HepG2 (cell line): Measurements from ENCODE around the gene GFER. TPM values are rescaled to one million over a fixed set of nuclear protein-coding genes. Genes with fewer than 3 reads are reported as not detected.

Experiments
- CBX1 ChIP-seq: IDR thresholded peaks from one replicate; pipeline ENCODE4 v1.6.1; 2016; ENCODE audit warnings: antibody characterized with exemption, low read depth
- GPBP1L1 ChIP-seq: sonication (generic); formaldehyde crosslinking; IDR thresholded peaks from 2 replicates; pipeline ENCODE4 v1.5.0; 2020; ENCODE audit warnings: mild to moderate bottlenecking, missing genetic modification reagents
- GTF2F1 ChIP-seq: fragments of 150-350 bp; IDR thresholded peaks from 2 replicates; pipeline ENCODE4 v1.6.1; 2014; ENCODE audit warnings: low read length
- HIVEP1 ChIP-seq: sonication (generic); formaldehyde crosslinking; IDR thresholded peaks from 2 replicates; pipeline ENCODE4 v1.4.0; 2020; ENCODE audit warnings: mild to moderate bottlenecking, missing genetic modification reagents
- HOXA5 ChIP-seq: sonication (generic); formaldehyde crosslinking; IDR thresholded peaks from 2 replicates; pipeline ENCODE4 v1.4.0; 2020; ENCODE audit warnings: missing genetic modification reagents
- MAZ ChIP-seq, 2 experiments: sonication (generic) in 1 of 2; formaldehyde crosslinking in 1 of 2; IDR thresholded peaks; 2 replicates each; pipeline versions ENCODE4 v1.5.0 to v1.6.1; 2012 to 2020; ENCODE audit warnings: low read depth in 2 of 2, mild to moderate bottlenecking in 2 of 2, borderline replicate concordance in 1 of 2, improper control_type of control experiment in 1 of 2, low read length in 1 of 2, missing genetic modification reagents in 1 of 2, moderate library complexity in 1 of 2
- MEF2D ChIP-seq: sonication (generic); formaldehyde crosslinking; IDR thresholded peaks from 2 replicates; pipeline ENCODE4 v1.5.1; 2020; ENCODE audit warnings: mild to moderate bottlenecking, missing genetic modification reagents
- PHF20 ChIP-seq: sonication (generic); formaldehyde crosslinking; IDR thresholded peaks from 2 replicates; pipeline ENCODE4 v1.5.0; 2020; ENCODE audit warnings: mild to moderate bottlenecking, missing genetic modification reagents
- SPEN ChIP-seq: sonication (generic); formaldehyde crosslinking; IDR thresholded peaks from 2 replicates; pipeline ENCODE4 v1.5.1; 2020; ENCODE audit warnings: low read depth, mild to moderate bottlenecking, missing genetic modification reagents
- TAF1 ChIP-seq: sonication (generic); formaldehyde crosslinking; IDR thresholded peaks from 2 replicates; pipeline ENCODE4 v1.4.0; 2020; ENCODE audit warnings: missing genetic modification reagents
- TAF15 ChIP-seq: fragments of 200-400 bp; formaldehyde crosslinking; IDR thresholded peaks from one replicate; pipeline ENCODE4 v1.6.1; 2018; ENCODE audit warnings: mild to moderate bottlenecking, low read depth, low read length; ENCODE audit not compliant: poor library complexity, severe bottlenecking
- U2AF2 ChIP-seq: fragments of 200-400 bp; formaldehyde crosslinking; IDR thresholded peaks from 2 replicates; pipeline ENCODE4 v1.6.1; 2017; ENCODE audit warnings: low read depth, mild to moderate bottlenecking, low read length
- WIZ ChIP-seq: sonication (generic); formaldehyde crosslinking; IDR thresholded peaks from 2 replicates; pipeline ENCODE4 v1.5.1; 2020; ENCODE audit warnings: mild to moderate bottlenecking, missing genetic modification reagents
- ZNF34 ChIP-seq: sonication (generic); formaldehyde crosslinking; IDR thresholded peaks from 2 replicates; pipeline ENCODE4 v1.4.0; 2020; ENCODE audit warnings: mild to moderate bottlenecking, missing genetic modification reagents, borderline replicate concordance
- ZNF468 ChIP-seq: sonication (generic); formaldehyde crosslinking; IDR thresholded peaks from 2 replicates; pipeline ENCODE4 v1.8.0; 2022; ENCODE audit warnings: mild to moderate bottlenecking, moderate library complexity, missing genetic modification reagents
- ZNF747 ChIP-seq: sonication (generic); formaldehyde crosslinking; IDR thresholded peaks from 2 replicates; pipeline ENCODE4 v1.8.1; 2023; ENCODE audit warnings: missing genetic modification reagents, mild to moderate bottlenecking, borderline replicate concordance
- polyA plus RNA-seq, 8 experiments: library from polyadenylated mRNA; depleted of rRNA in 3 of 8; stranded (reverse) in 7 of 8; unstranded in 1 of 8; fragments of >200 nt; fragmentation: Illumina TruSeq in 4 of 8; extraction: Trizol in 4 of 8; gene quantifications; 2 replicates each; pipeline versions ENCODE4 v1.2.1 to v1.2.3, GENCODE V29; 2011 to 2016; ENCODE audit warnings: low read depth in 4 of 8, missing spikeins in 1 of 8, mixed read lengths in 1 of 8; ENCODE audit not compliant: insufficient read depth in 1 of 8
- total RNA-seq, 5 experiments: library from RNA; depleted of rRNA; stranded (reverse); fragments of >200 nt; fragmentation: Illumina TruSeq; extraction: Trizol; gene quantifications; 2 replicates each; pipeline ENCODE4 v1.2.3, GENCODE V29; 2016; ENCODE audit warnings: low read depth in 1 of 5
- TF ChIP-seq, protein P1 (sequence below): sonication (generic); formaldehyde crosslinking; IDR thresholded peaks from 2 replicates; pipeline ENCODE4 v1.4.0; 2020; ENCODE audit warnings: mild to moderate bottlenecking, missing genetic modification reagents
- TF ChIP-seq, protein P2 (sequence below): sonication (generic); formaldehyde crosslinking; IDR thresholded peaks from 2 replicates; pipeline ENCODE4 v1.4.0; 2020; ENCODE audit warnings: missing genetic modification reagents

GFER gene
- total and polyA plus RNA-seq, 2 of the 13 experiments (the other 11 are each of a cell fraction or from before 2014, with no cell fraction given) = 28.6 to 71.7 TPM

DNA sequence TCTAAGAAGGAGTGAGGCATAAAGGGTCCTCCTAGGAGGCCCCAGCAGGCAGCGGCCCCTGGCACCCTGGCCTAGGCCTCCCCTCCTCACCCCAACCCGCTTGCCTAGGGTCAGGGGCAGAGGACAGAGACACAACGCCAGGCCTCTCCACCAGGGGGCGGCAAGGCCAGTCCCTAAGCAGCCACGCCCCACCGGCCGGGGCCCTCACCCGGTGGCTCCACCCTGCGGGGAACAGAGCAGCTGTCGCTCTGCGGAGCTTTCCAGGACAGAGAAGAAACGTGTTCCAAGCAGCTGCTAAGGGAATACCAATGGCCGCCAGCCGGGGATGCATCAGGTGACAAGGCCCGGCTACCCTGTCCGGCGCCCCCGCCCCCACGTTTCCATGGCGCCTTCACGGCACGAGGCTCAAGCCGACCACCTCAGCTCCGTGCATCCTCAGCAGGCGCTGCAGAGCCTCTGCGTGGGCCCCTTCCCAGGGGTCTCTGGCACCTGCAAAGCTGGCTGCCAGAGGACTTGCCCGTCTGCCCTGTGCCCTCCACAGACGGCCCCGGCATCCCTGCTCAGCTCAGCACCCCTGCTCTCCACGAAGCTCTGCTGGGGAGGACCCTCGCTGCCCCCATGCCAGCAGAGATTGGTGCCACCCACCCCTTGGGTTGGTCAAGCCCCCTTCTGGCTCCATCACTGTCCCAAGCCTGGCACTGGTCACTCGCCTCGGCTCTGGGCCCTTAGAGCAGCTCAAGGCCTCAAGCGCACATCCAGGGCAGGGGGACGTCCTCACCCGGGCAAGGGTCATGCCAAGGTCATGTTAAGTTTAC lies 20.0 kb downstream of the GFER start (continued):
- TF ChIP-seq ZNF34 (CRISPR knock-in tag) = no peak
- TF ChIP-seq TAF1 (CRISPR knock-in tag) = no peak
- TF ChIP-seq GPBP1L1 (CRISPR knock-in tag) = no peak
- TF ChIP-seq, protein P1, sequence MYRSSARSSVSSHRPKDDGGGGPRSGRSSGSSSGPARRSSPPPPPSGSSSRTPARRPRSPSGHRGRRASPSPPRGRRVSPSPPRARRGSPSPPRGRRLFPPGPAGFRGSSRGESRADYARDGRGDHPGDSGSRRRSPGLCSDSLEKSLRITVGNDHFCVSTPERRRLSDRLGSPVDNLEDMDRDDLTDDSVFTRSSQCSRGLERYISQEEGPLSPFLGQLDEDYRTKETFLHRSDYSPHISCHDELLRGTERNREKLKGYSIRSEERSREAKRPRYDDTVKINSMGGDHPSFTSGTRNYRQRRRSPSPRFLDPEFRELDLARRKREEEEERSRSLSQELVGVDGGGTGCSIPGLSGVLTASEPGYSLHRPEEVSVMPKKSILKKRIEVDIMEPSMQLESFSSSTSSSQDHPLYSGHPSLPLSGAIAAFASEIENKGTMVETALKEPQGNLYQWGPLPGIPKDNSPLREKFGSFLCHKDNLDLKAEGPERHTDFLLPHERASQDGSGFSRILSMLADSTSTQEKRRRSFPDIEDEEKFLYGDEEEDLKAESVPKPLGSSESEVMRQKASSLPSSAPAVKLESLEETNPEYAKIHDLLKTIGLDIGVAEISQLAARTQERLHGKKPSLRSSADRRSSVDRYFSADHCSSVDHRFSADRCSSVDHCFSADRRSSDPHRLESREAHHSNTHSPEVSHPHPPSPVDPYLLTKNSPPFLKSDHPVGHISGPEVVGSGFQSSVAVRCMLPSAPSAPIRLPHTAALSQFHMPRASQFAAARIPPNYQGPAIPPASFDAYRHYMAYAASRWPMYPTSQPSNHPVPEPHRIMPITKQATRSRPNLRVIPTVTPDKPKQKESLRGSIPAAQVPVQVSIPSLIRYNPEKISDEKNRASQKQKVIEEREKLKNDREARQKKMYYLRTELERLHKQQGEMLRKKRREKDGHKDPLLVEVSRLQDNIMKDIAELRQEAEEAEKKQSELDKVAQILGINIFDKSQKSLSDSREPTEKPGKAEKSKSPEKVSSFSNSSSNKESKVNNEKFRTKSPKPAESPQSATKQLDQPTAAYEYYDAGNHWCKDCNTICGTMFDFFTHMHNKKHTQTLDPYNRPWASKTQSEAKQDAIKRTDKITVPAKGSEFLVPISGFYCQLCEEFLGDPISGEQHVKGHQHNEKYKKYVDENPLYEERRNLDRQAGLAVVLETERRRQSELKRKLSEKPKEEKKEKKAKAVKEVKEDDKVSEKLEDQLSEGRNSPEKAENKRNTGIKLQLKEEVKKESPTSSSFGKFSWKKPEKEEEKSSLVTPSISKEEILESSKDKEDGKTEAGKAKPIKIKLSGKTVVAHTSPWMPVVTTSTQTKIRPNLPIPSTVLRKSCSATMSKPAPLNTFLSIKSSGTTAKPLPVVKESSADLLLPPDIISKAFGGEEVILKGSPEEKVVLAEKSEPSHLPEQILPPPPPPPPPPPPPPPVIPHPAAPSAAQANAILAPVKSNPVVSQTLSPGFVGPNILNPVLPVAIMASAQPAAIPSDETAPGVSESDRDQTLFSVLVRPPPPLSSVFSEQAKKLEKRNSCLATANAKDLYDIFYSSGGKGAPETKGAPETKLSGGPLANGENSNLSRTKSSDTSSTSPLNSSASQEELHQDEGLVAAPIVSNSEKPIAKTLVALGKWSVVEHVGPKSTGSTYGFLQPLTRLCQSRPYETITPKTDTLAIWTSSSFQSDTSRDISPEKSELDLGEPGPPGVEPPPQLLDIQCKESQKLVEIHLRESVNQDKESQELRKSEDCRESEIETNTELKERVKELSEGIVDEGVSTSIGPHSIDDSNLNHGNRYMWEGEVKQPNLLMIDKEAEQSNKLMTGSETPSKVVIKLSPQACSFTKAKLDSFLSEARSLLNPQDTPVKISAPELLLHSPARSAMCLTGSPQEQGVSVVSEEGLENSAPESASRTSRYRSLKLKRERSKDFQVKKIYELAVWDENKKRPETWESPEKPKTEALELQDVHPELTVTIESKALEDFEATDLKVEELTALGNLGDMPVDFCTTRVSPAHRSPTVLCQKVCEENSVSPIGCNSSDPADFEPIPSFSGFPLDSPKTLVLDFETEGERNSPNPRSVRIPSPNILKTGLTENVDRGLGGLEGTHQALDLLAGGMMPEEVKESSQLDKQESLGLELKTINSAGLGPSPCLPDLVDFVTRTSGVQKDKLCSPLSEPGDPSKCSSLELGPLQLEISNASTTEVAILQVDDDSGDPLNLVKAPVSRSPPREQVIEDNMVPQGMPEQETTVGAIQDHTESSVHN (CRISPR knock-in tag) = no peak
- TF ChIP-seq WIZ (CRISPR knock-in tag) = no peak
- TF ChIP-seq CBX1 = no peak
- TF ChIP-seq ZNF747 (CRISPR knock-in tag) = peak; percentile 54; the same call in 1 of the 2 replicates
- TF ChIP-seq ZNF468 (CRISPR knock-in tag) = no peak
- no peak for TF ChIP-seq TAF15
- peak; percentile 49; the same call in 1 of the 2 replicates for TF ChIP-seq SPEN
- TF ChIP-seq, protein P2, sequence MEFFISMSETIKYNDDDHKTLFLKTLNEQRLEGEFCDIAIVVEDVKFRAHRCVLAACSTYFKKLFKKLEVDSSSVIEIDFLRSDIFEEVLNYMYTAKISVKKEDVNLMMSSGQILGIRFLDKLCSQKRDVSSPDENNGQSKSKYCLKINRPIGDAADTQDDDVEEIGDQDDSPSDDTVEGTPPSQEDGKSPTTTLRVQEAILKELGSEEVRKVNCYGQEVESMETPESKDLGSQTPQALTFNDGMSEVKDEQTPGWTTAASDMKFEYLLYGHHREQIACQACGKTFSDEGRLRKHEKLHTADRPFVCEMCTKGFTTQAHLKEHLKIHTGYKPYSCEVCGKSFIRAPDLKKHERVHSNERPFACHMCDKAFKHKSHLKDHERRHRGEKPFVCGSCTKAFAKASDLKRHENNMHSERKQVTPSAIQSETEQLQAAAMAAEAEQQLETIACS (CRISPR knock-in tag) = no peak
- TF ChIP-seq PHF20 (CRISPR knock-in tag) = no peak
- no peak for TF ChIP-seq U2AF2
- peak; percentile 73; the same call in 1 of the 2 replicates for TF ChIP-seq MAZ (IDR thresholded peaks at IDR 0.05; ENCODE audit: borderline replicate concordance, low read depth, low read length)
- TF ChIP-seq MAZ (CRISPR knock-in tag; IDR thresholded peaks at IDR 0.05; ENCODE audit: low read depth) = peak; percentile 66; the same call in 1 of the 2 replicates
- 0 out of 2 replicates have a peak, but pooled peaks have one; percentile 35 for TF ChIP-seq MEF2D
- 0 out of 2 replicates have a peak, but pooled peaks have one; percentile 28 for TF ChIP-seq HOXA5 (CRISPR knock-in tag)
- no peak for TF ChIP-seq HIVEP1 (CRISPR knock-in tag)
- TF ChIP-seq GTF2F1 = no peak
